Subcutaneous abdominal adipose tissue (tissue), 5 donors: ENCODE data around the gene TPRX1.
"Not testable (repeated sequence)": the region's sequence is repeated elsewhere in the genome, so short reads cannot be mapped to it uniquely, and the experiment has no call there.

Experiments used
- H3K27ac ChIP-seq: one replicate; pipeline ENCODE4 v1.7.0; 2013; ENCODE audit warnings: low read depth, mild to moderate bottlenecking, inconsistent platforms, low read length, moderate library complexity
- H3K27me3 ChIP-seq, 5 donors: one replicate each; pipeline ENCODE4 v1.7.0; 2013; ENCODE audit warnings: low read length in 5 of 5, inconsistent platforms in 1 of 5; ENCODE audit not compliant: control insufficient read depth in 5 of 5, insufficient read depth in 4 of 5
- H3K36me3 ChIP-seq, 5 donors: one replicate each; pipeline ENCODE4 v1.7.0; 2013; ENCODE audit warnings: low read length in 5 of 5; ENCODE audit not compliant: control insufficient read depth in 5 of 5, insufficient read depth in 5 of 5
- H3K4me1 ChIP-seq, 5 donors: one replicate each; pipeline ENCODE4 v1.7.0; 2013; ENCODE audit warnings: low read length in 5 of 5, mild to moderate bottlenecking in 3 of 5, moderate library complexity in 1 of 5; ENCODE audit not compliant: control insufficient read depth in 5 of 5, insufficient read depth in 5 of 5
- H3K4me3 ChIP-seq, 5 donors: one replicate each; pipeline ENCODE4 v1.7.0; 2013; ENCODE audit warnings: low read length in 5 of 5, low read depth in 1 of 5
- H3K9ac ChIP-seq, 5 donors: one replicate each; pipeline ENCODE4 v1.7.0; 2013; ENCODE audit warnings: low read length in 5 of 5, mild to moderate bottlenecking in 4 of 5, moderate library complexity in 3 of 5
- H3K9me3 ChIP-seq, 5 donors: one replicate each; pipeline ENCODE4 v1.7.0; 2013; ENCODE audit warnings: low read length in 5 of 5; ENCODE audit not compliant: control insufficient read depth in 5 of 5
- donor health status: healthy.
- donor health status: healthy.
- donor health status: healthy.
- donor health status: healthy.
- donor health status: healthy.

Gene TPRX1

DNA sequence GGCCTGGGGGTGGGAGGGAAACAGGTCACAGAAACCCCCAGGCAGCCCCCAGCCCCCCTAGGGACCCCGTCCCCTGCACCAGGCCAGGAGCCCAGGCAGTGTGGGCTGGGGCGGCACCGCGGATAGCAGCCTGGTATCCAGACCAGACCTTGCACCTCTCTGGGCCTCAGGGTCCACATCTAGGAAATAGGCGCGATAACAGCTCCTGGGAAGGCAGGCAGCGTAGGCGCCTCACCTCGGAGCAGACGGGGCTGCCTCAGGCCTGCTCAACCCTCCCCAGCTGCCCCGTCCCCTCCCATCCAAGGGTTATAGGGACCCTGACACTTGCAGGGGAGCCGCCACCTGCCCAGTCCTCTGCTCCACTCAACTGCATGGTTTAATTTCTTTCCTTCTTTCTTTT, 680 bp downstream of the TPRX1 start:
- not testable (repeated sequence) for H3K4me3 ChIP-seq, H3K36me3 ChIP-seq, H3K27me3 ChIP-seq, H3K9me3 ChIP-seq, H3K27ac ChIP-seq, H3K9ac ChIP-seq, H3K4me1 ChIP-seq

DNA sequence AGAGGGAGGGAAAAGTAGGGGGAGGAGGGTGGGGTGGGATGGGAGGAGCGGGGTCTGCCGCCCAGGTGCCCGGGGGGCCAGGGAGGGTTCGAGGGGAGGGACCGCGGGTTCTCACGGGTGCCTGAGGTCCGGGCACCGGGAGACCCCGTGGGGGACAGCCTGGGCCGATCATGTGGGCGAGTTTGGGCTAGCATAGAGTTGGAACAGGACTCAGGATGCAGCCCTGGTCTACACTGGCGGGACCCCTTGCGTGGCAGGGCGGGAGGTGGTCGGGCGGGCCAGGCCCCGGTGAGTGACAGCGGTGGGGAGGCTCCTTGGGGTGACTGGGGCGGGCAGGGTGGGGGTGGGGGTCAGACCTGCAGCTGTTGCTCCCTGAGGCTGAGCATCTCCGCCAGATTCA, 1.2 kb downstream of the TPRX1 start:
- H3K27me3 ChIP-seq, H3K4me1 ChIP-seq, H3K9ac ChIP-seq, H3K27ac ChIP-seq, H3K36me3 ChIP-seq, H3K4me3 ChIP-seq, H3K9me3 ChIP-seq: not testable (repeated sequence)

DNA sequence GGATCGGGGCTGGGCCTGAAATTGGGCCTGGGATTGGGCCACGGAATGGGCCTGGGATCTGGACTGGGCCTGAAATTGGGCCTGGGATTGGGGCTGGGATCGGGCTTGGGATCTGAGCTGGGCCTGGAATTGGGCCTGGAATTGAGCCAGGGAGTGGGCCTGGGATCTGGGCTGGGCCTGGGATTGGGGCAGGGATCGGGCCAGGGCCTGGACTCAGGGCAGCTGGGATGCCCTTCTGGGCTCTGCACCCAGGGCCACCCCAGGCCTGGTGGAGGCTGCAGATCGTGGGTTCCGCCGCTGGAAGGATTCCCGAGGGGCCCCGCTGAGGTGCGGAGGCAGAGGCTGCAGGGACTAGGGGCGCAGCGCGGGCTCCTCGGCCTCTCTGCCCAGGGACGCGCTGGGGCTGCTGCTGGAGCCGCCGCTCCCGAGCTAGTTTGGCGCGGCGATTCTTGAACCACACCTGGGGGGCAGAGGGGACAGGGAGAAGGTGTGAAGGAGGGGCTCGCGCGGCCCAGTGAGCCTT, 1.8 kb downstream of the TPRX1 start:
- Histone ChIP-seq H3K36me3 (no peaks in the 10 kb centered on the region), H3K9ac (peak overlapping the region in 1 of 5 donors; percentile 51), H3K27ac (no peak overlapping the region), H3K27me3 (peaks cover 0 to 10% (median 8%) of the 10 kb centered on the region in 5 donors), H3K4me1 (no peaks in the 10 kb centered on the region), H3K4me3 (no peak overlapping the region), H3K9me3 (peaks cover 0 to 8% (median 0%) of the 10 kb centered on the region in 5 donors)

DNA sequence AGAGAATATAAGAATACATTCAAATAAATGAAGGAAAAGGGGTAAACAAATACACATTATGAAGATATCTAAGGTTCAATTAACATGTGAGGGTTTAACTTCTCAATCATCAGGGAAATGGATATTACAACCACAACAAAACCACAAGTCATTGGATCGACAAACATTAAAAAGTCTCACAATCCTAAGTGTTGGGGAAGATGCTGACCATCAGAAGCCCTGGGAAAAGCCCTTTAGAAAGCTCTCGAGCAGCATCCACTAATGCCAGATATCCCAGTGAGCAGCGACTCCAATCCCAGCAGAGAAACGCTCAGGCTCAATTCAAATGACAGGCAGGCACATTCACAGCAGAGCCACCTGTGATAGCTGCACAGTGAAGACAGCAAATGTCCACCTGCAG, 3.1 kb downstream of the TPRX1 start:
- H3K36me3 ChIP-seq: no peaks in the 10 kb centered on the region

DNA sequence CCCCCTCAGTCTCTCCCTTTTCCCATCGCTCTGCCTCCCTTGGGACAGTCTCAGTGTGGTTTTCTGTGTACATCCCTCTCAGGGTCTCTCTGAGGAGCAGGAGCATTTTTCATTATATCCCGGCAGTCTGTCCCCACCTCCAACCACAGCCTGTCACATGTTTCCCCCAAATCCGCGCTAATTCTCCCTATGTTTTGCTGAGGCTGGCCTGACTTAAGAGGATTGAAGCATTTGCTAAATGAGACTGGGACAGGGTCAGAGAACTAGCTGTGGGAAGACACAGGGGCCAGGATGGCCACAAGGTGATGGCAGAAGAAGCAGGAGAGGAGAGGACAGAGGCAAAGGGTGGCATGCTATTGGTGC, 5.5 kb downstream of the TPRX1 start:
- peaks cover 0 to 8% (median 0%) of the 10 kb centered on the region in 5 donors for H3K9me3 ChIP-seq
- no peak overlapping the region for H3K4me3 ChIP-seq
- no peak overlapping the region for H3K9ac ChIP-seq
- H3K4me1 ChIP-seq: no peaks in the 10 kb centered on the region
- no peaks in the 10 kb centered on the region for H3K36me3 ChIP-seq
- peaks cover 0 to 10% (median 8%) of the 10 kb centered on the region in 5 donors for H3K27me3 ChIP-seq
- no peak overlapping the region for H3K27ac ChIP-seq

More for the DNA sequence above, 3.1 kb downstream of the TPRX1 start:
- peaks cover 0 to 10% (median 8%) of the 10 kb centered on the region in 5 donors for H3K27me3 ChIP-seq
- no peaks in the 10 kb centered on the region for H3K4me1 ChIP-seq
- no peak overlapping the region for H3K9ac ChIP-seq
- peaks cover 0 to 8% (median 0%) of the 10 kb centered on the region in 5 donors for H3K9me3 ChIP-seq
- no peak overlapping the region for H3K4me3 ChIP-seq
- no peak overlapping the region for H3K27ac ChIP-seq

DNA sequence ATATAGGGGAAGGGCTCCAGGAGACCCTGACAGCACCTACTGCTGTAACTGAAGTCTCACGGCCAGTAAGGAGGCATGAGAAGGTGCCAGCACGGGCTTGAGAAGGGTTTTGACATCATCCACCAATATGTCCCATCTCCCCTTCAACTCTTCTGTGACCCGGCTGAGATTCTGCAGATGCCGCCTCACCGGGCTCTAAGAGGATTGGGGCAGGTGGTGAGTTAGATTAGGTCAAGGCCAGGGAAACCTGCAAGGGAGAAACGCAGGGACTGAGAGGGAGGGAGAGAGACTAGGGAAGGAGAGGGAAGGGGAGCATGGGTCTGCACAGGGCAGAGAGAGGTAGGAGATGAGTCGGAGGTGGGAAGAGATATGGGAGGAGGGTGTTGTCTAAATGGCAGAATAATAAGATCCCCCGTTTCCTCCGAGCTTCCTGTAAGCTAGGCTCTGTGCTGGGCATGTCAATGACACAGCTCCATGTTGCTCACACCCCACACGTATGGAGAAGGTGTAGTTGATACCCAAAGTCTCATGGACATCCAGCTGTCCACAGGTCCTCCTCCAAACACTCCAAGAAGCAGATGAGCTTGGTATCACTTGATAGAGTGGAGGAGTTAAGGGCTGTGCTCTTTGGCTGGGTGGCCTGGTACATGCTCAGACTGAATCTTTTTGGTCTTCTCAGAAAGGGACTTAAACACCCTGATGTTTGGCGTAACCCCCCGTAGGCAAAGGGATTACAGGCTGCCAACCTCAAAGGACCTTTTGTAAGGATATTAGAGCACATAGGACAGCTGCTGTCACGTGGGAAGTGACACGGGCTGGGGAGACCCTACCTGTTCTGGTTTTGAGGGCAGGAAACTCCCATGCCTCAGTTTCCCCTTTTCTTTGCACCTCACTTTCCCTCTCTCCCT, 6.1 kb downstream of the TPRX1 start:
- Histone ChIP-seq H3K4me3 (no peak overlapping the region), H3K27me3 (peaks cover 0 to 10% (median 8%) of the 10 kb centered on the region in 5 donors), H3K27ac (no peak overlapping the region), H3K4me1 (no peaks in the 10 kb centered on the region), H3K9ac (no peak overlapping the region), H3K36me3 (no peaks in the 10 kb centered on the region), H3K9me3 (peaks cover 0 to 8% (median 0%) of the 10 kb centered on the region in 5 donors)

DNA sequence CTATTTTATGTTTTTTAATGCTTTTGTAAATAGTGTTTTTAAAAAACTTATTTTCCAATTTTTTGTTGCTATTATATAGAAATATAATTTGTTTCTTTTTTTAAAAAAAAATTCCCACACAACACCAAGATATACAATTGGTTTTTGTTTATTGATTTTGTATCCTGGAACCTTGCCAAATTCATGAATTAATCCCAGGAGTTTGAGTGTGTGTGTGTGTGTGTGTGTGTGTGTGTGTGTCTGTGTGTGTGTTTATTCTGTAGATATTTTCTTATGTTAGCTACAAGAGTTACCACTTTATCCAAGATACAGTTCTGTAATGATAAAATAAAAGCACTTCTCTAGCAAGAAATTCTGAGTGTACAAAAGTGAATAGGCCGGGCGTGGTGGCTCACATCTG, 7.6 kb downstream of the TPRX1 start:
- Histone ChIP-seq H3K27me3 (peaks cover 0 to 10% (median 8%) of the 10 kb centered on the region in 5 donors), H3K9me3 (peaks cover 0 to 12% (median 4%) of the 10 kb centered on the region in 5 donors)

DNA sequence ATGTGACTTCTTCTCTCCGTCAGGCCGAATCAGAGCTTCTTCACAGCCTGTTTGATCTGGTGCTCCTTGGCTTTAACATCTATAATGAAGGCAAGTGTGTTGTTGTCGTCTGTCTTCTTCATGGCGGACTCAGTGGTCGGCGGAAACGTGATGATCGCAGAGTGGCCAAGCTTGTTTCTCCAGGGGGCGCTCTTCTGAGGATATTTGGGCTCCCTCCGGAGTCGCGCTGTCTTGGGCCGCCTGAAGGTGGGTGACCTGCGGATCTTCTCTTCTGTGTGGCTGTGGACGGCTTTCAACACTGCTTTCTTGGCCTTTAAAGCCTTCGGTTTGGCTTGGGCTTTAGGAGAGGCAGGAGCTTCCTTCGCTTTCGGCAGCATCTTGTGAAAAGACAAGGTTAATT, 9.8 kb downstream of the TPRX1 start:
- no peak overlapping the region for H3K9ac ChIP-seq

More for the DNA sequence above, 7.6 kb downstream of the TPRX1 start:
- H3K27ac ChIP-seq: no peak overlapping the region
- H3K9ac ChIP-seq: no peak overlapping the region
- H3K4me3 ChIP-seq: no peak overlapping the region
- no peaks in the 10 kb centered on the region for H3K4me1 ChIP-seq
- H3K36me3 ChIP-seq: no peaks in the 10 kb centered on the region

DNA sequence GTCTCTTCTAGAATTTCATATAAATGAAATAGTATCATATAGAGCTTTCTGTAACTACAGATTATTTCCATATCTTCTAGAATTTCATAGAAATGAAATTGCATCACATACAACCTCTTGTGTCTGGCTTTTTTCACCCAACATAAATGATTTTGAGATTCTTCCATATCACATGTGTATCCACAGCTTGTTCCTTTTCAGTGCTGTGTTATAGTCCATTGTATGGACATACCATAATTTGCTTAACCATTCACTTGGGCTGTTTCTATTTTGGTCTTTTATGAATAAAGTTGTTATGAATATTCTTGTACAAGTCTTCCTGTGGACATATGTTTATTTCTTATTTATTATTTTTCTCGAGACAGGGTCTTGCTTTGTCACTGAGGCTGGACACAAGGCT, 11.7 kb downstream of the TPRX1 start:
- H3K27me3 ChIP-seq: peaks cover 0 to under 1% (median 0%) of the 10 kb centered on the region in 5 donors
- no peak overlapping the region for H3K27ac ChIP-seq
- H3K4me1 ChIP-seq: peaks cover 0 to 3% (median 0%) of the 10 kb centered on the region in 5 donors
- H3K9me3 ChIP-seq: peaks cover 0 to 5% (median 3%) of the 10 kb centered on the region in 5 donors
- H3K4me3 ChIP-seq: no peak overlapping the region
- H3K9ac ChIP-seq: no peak overlapping the region
- H3K36me3 ChIP-seq: no peaks in the 10 kb centered on the region

More for the DNA sequence above, 9.8 kb downstream of the TPRX1 start:
- Histone ChIP-seq H3K27ac (no peak overlapping the region), H3K4me1 (peaks cover 0 to 3% (median 0%) of the 10 kb centered on the region in 5 donors), H3K9me3 (peaks cover 0 to 5% (median 3%) of the 10 kb centered on the region in 5 donors), H3K36me3 (no peaks in the 10 kb centered on the region), H3K4me3 (no peak overlapping the region), H3K27me3 (peaks cover 0 to 10% (median 8%) of the 10 kb centered on the region in 5 donors)

DNA sequence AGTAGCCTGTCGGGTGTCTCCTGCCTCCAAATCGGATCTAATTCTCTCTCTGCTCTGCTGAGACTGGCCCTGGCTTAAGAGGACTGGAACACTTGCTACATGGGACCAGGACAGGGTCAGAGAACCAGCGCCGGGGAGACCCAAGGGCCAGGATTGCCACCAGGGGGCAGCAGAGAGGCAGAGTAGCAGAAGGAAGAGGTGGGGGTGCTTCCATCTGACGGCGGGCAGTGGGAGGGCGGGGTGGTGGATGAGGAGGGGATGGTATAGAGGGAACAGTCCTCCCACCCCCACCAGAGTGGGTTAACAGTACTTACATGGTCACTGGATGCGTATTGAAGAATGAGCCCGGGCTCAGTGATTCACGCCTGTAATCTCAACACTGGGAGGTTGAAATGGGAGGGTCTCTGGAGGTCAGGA, 13.9 kb downstream of the TPRX1 start:
- H3K27me3 ChIP-seq: no peaks in the 10 kb centered on the region
- no peak overlapping the region for H3K9ac ChIP-seq

More for the DNA sequence above, 13.9 kb downstream of the TPRX1 start:
- peaks cover 0 to 5% (median 3%) of the 10 kb centered on the region in 5 donors for H3K9me3 ChIP-seq
- H3K27ac ChIP-seq: no peak overlapping the region
- H3K36me3 ChIP-seq: peaks cover 0 to 17% (median 6%) of the 10 kb centered on the region in 5 donors
- H3K4me1 ChIP-seq: peaks cover 0 to 3% (median 0%) of the 10 kb centered on the region in 5 donors
- no peak overlapping the region for H3K4me3 ChIP-seq
